Ascending aorta (tissue), 2 donors: ENCODE measurements around the gene PDGFB. TPM values are rescaled to one million over a fixed set of nuclear protein-coding genes. Genes with fewer than 3 reads are reported as not detected.

ENCODE experiments used
- DNase-seq, 2 donors: peaks; one replicate each; pipeline ENCODE4 v3.0.0-alpha.2; 2019; ENCODE audit warnings: low spot score in 2 of 2
- H3K27ac ChIP-seq, 2 donors: fragments of 200-600 bp; sonication (generic); one replicate each; pipeline ENCODE4 v1.5.1; 2016 to 2017; ENCODE audit warnings: mild to moderate bottlenecking in 1 of 2
- H3K27me3 ChIP-seq: fragments of 200-600 bp; sonication (generic); one replicate; pipeline ENCODE4 v1.5.1; 2017
- H3K36me3 ChIP-seq, 2 donors: fragments of 200-600 bp; sonication (generic); one replicate each; pipeline ENCODE4 v1.5.1; 2016
- H3K4me1 ChIP-seq, 2 donors: fragments of 200-600 bp; sonication (generic); one replicate each; pipeline ENCODE4 v1.5.1; 2016 to 2017; ENCODE audit warnings: mild to moderate bottlenecking in 1 of 2
- H3K4me3 ChIP-seq, 2 donors: fragments of 200-600 bp; sonication (generic); one replicate each; pipeline ENCODE4 v1.5.1; 2016 to 2017; ENCODE audit warnings: mild to moderate bottlenecking in 1 of 2
- H3K9me3 ChIP-seq, 2 donors: fragments of 200-600 bp; sonication (generic); one replicate each; pipeline ENCODE4 v1.5.1; 2016
- CTCF ChIP-seq, 3 experiments: fragments of 200-600 bp in 2 of 3; fragments of 450-650 bp in 1 of 3; sonication (generic) in 2 of 3; IDR thresholded peaks; one replicate each; pipeline ENCODE4 v1.5.1; 2016 to 2019; ENCODE audit warnings: antibody characterized with exemption in 3 of 3, mild to moderate bottlenecking in 1 of 3, moderate library complexity in 1 of 3
- intact Hi-C: fragments of 100-400 bp; cut with DNase I; formaldehyde crosslinking; loops from one replicate; pipeline ENCODE4 v1.15.1; 2023
- total RNA-seq: library from RNA; depleted of rRNA; stranded (reverse); fragments of >200 nt; gene quantifications from one replicate; pipeline ENCODE4 v1.1.0, GENCODE V29; 2016

PDGFB gene
- total RNA-seq, 1 donor from 2014 or later: 8.9 TPM

GRCh38 chr22:39290724-39291161, 46.0 kb upstream of the PDGFB start:
- Histone ChIP-seq H3K27me3 (no peaks in the 10 kb centered on the region), H3K9me3 (no peaks in the 10 kb centered on the region), H3K27ac (no peak overlapping the region), H3K4me3 (no peak overlapping the region), H3K4me1 (peaks cover 2 to 5% of the 10 kb centered on the region in 2 donors), H3K36me3 (no peaks in the 10 kb centered on the region)
- peak in 1 of 2 donors; percentile 75 for DNase-seq
- intact Hi-C loops: no loop called here
- no peak for TF ChIP-seq CTCF (IDR thresholded peaks at IDR 0.05)

DNA sequence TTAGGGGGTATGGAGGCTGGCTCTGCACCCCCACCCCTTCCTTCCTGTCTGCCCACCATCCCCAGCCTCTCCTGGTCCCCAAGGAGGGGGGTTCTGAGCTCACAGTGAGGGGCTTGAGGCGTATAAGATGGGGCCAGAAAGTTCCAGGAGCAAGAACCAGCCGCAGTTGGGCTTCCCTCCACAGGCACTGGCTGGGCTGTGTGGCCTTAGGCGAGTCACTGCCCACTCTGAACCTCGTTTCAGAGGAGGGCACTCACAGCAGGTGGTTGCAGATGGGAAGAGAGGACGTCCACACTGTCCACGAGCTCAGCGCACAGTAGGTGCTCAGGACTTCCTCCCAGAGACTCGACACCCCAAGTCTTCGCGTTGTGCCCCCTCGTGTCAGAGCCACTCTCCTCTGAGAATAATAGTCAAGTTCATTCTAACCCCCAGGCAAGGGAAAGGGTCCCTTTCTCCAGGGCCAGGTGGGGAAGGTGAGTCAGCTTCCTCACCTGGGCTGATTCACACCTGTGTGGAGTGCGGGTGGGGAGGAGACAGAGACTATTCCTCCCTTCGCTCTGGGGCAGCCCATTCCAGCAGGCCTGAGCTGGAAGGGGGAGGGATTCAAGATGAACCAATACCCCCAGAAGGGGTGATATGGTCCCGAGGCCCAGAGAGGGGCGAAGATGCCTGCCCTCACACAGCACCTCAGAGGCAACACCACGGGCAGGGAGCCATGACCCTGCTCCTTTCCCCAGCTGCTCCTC, 45.4 kb upstream of the PDGFB start:
- Histone ChIP-seq H3K9me3 (peaks cover 0 to 2% of the 10 kb centered on the region in 2 donors), H3K27ac (no peak overlapping the region), H3K27me3 (no peaks in the 10 kb centered on the region), H3K4me3 (no peak overlapping the region), H3K36me3 (no peaks in the 10 kb centered on the region), H3K4me1 (peaks cover 2 to 5% of the 10 kb centered on the region in 2 donors)
- intact Hi-C loops: no loop called here
- DNase-seq: no peak
- TF ChIP-seq CTCF (IDR thresholded peaks at IDR 0.05): no peak

GRCh38 chr22:39289533-39289932, 44.8 kb upstream of the PDGFB start:
- peaks cover 2 to 5% of the 10 kb centered on the region in 2 donors for H3K4me1 ChIP-seq
- no peak for TF ChIP-seq CTCF (IDR thresholded peaks at IDR 0.05)
- intact Hi-C loops: no loop called here

DNA sequence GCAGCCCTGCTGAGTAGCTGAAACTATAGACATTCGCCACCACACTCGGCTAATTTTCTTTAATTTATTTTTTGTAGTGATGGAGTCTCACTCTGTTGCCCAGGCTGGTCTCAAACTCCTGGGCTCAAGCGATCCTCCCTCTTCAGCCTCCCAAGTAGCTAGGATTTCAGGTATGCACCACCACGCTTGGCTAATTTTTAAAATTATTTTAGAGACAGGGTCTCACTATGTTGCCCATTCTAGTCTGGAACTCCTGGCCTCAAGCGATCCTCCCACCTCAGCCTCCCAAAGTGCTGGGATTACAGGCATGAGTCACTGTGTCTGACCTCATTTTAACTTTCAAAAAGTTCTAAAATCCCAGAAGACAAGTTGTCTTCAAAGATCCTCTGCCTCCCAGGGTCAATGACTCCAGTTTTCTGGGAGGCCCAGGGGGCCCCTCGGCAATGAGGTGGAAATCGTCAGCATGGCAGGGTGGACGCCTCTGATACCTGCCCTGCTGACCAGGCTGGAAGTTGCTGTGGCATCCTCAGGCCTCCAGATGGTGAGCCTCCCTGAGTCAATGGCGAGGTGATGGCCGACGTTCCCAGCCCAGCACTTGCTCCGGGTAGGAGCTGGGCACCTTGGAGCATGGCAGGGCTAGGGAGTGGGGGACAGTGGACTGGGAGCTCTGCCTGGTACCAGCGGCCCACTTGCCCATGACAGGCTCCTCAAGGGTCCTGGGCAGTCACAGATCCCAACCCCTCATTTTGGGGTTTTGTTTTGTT, 43.5 kb upstream of the PDGFB start:
- H3K36me3 ChIP-seq: no peaks in the 10 kb centered on the region
- H3K9me3 ChIP-seq: peaks cover 0 to 9% of the 10 kb centered on the region in 2 donors
- no peak overlapping the region for H3K27ac ChIP-seq
- no peak overlapping the region for H3K4me3 ChIP-seq
- no peak for DNase-seq
- intact Hi-C loops: no loop called here
- TF ChIP-seq CTCF (IDR thresholded peaks at IDR 0.05): no peak
- H3K4me1 ChIP-seq: peaks cover 2 to 5% of the 10 kb centered on the region in 2 donors
- H3K27me3 ChIP-seq: no peaks in the 10 kb centered on the region

More at GRCh38 chr22:39289533-39289932, 44.8 kb upstream of the PDGFB start:
- DNase-seq: no peak
- Histone ChIP-seq H3K27me3 (no peaks in the 10 kb centered on the region), H3K36me3 (no peaks in the 10 kb centered on the region), H3K4me3 (no peak overlapping the region), H3K9me3 (peaks cover 0 to 8% of the 10 kb centered on the region in 2 donors), H3K27ac (no peak overlapping the region)

DNA sequence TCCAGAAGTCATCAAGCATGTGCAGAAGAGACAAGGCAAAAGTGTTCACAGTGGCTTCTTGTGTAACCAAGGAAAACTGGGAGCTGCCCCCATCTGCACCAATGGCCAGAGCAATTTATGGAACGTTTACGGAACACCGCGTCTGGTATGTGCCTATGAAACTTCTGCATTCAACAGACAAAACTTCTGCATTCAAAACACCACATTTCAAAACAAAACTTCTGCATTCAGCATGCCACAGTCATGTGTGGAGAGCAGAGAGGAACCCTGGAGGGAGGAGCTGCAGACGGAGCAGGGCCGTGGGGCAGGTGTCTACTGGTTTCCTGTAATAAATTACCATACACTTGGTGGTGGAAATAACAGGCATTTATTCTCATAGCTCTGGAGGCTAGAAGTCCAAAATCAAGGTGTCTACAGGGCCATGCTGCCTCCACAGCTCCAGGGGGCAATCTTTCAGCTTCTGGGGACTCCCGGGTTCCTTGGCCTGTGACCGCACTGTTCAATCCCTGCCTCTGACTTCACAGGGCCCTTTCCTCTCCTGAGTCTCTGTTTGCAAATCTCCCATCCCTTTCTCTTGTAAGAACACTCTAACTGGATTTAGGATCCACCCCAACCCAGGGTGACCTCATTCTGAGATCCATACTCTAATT, 42.4 kb upstream of the PDGFB start:
- no peak for DNase-seq
- Histone ChIP-seq H3K9me3 (peaks cover 0 to 9% of the 10 kb centered on the region in 2 donors), H3K4me3 (no peak overlapping the region), H3K27me3 (no peaks in the 10 kb centered on the region), H3K27ac (peak overlapping the region in 1 of 2 donors; percentile 6), H3K36me3 (no peaks in the 10 kb centered on the region), H3K4me1 (peaks cover 2% of the 10 kb centered on the region in 2 donors)
- intact Hi-C loops: no loop called here
- TF ChIP-seq CTCF (IDR thresholded peaks at IDR 0.05): no peak
